Measurements from ENCODE around the gene P2RY6.

The P2RY6 gene

GRCh38 chr11:73310661-73311393 is 38.7 kb downstream of the P2RY6 start:
- H3K9me3 ChIP-seq (ENCODE audit: control insufficient read depth, insufficient read depth, low read length) = no peaks in the 10 kb centered on the region
- H3K27me3 ChIP-seq (ENCODE audit: control insufficient read depth, insufficient read depth, low read length) = no peaks in the 10 kb centered on the region; the same call in 1 of the 2 replicates
- no peak overlapping the region for H3K4me3 ChIP-seq (ENCODE audit: low read length)
- no CpG with 5 or more reads among the region's 22 CpGs for WGBS (ENCODE audit: insufficient coverage, insufficient read length)
- no peaks in the 10 kb centered on the region; the same call in 1 of the 2 replicates for H3K36me3 ChIP-seq (ENCODE audit: control insufficient read depth, insufficient read depth, low read length)
- H3K27ac ChIP-seq (ENCODE audit: low read length) = no peak overlapping the region
- no peaks in the 10 kb centered on the region; the same call in none of the 2 replicates for H3K4me1 ChIP-seq (ENCODE audit: control insufficient read depth, insufficient read depth, low read length)
- DNase-seq (ENCODE audit: low read depth, low spot score) = no peak

DNA sequence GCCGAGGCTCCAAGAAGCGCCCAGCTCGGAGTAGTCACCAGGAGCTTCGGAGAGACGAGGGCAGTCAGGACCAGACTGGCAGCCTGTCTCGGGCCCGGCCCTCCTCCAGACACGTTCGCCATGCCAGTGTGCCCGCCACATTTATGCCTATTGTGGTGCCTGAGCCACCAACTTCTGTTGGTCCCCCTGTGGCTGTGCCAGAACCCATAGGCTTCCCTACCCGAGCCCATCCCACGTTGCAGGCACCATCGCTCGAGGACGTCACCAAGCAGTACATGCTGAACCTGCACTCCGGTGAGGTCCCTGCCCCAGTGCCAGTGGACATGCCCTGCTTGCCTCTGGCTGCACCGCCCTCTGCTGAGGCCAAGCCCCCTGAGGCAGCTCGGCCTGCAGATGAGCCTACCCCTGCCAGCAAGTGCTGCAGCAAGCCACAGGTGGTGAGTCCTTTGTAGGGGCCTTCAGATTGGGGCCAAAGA is 39.3 kb downstream of the P2RY6 start:
- H3K27me3 ChIP-seq (ENCODE audit: control insufficient read depth, insufficient read depth, low read length) = no peaks in the 10 kb centered on the region; the same call in 1 of the 2 replicates
- no peak overlapping the region for H3K4me3 ChIP-seq (ENCODE audit: low read length)
- H3K27ac ChIP-seq (ENCODE audit: low read length) = no peak overlapping the region
- H3K9me3 ChIP-seq (ENCODE audit: control insufficient read depth, insufficient read depth, low read length) = no peaks in the 10 kb centered on the region
- no peaks in the 10 kb centered on the region; the same call in none of the 2 replicates for H3K4me1 ChIP-seq (ENCODE audit: control insufficient read depth, insufficient read depth, low read length)
- no peak for DNase-seq (ENCODE audit: low read depth, low spot score)
- WGBS (ENCODE audit: insufficient coverage, insufficient read length) = no CpG with 5 or more reads among the region's 18 CpGs
- no peaks in the 10 kb centered on the region; the same call in 1 of the 2 replicates for H3K36me3 ChIP-seq (ENCODE audit: control insufficient read depth, insufficient read depth, low read length)

DNA sequence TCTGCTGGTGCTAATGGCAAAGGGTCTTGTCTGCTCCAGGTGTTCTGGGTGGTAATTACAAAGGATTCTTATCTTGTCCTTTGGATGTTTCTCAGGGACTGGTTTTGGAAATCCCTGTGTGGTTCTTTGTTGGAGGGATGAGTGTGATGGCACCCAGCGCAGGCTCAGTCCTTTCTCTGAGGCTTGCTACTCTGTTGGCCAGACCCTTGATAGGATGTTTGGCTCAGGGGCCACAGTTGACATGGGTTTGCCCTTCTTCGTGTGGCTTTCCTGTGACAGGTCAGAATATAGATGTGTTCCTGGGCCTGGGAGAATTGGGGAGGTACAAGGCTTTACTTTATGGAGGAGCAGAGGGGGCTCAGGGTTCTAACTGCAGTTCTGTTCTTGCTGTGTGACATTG is 39.9 kb downstream of the P2RY6 start:
- no peaks in the 10 kb centered on the region for H3K27me3 ChIP-seq (ENCODE audit: control insufficient read depth, insufficient read depth, low read length)
- DNase-seq (ENCODE audit: low read depth, low spot score) = no peak
- H3K4me1 ChIP-seq (ENCODE audit: control insufficient read depth, insufficient read depth, low read length) = no peaks in the 10 kb centered on the region; the same call in none of the 2 replicates
- H3K27ac ChIP-seq (ENCODE audit: low read length) = no peak overlapping the region
- no peak overlapping the region for H3K4me3 ChIP-seq (ENCODE audit: low read length)
- no CpG with 5 or more reads among the region's 2 CpGs for WGBS (ENCODE audit: insufficient coverage, insufficient read length)
- H3K36me3 ChIP-seq (ENCODE audit: control insufficient read depth, insufficient read depth, low read length) = no peaks in the 10 kb centered on the region; the same call in 1 of the 2 replicates
- H3K9me3 ChIP-seq (ENCODE audit: control insufficient read depth, insufficient read depth, low read length) = no peaks in the 10 kb centered on the region

GRCh38 chr11:73312851-73313327 is 40.8 kb downstream of the P2RY6 start:
- Histone ChIP-seq H3K4me1 (ENCODE audit: control insufficient read depth, insufficient read depth, low read length) (no peaks in the 10 kb centered on the region; the same call in none of the 2 replicates), H3K9me3 (ENCODE audit: control insufficient read depth, insufficient read depth, low read length) (no peaks in the 10 kb centered on the region), H3K36me3 (ENCODE audit: control insufficient read depth, insufficient read depth, low read length) (no peaks in the 10 kb centered on the region; the same call in 1 of the 2 replicates), H3K27ac (ENCODE audit: low read length) (no peak overlapping the region), H3K27me3 (ENCODE audit: control insufficient read depth, insufficient read depth, low read length) (no peaks in the 10 kb centered on the region), H3K4me3 (ENCODE audit: low read length) (no peak overlapping the region)
- no CpG with 5 or more reads among the region's 6 CpGs for WGBS (ENCODE audit: insufficient coverage, insufficient read length)
- no peak for DNase-seq (ENCODE audit: low read depth, low spot score)

GRCh38 chr11:73313652-73314051 is 41.5 kb downstream of the P2RY6 start:
- Histone ChIP-seq H3K4me3 (ENCODE audit: low read length) (no peak overlapping the region), H3K9me3 (ENCODE audit: control insufficient read depth, insufficient read depth, low read length) (no peaks in the 10 kb centered on the region), H3K27me3 (ENCODE audit: control insufficient read depth, insufficient read depth, low read length) (no peaks in the 10 kb centered on the region), H3K36me3 (ENCODE audit: control insufficient read depth, insufficient read depth, low read length) (no peaks in the 10 kb centered on the region; the same call in 1 of the 2 replicates), H3K4me1 (ENCODE audit: control insufficient read depth, insufficient read depth, low read length) (no peaks in the 10 kb centered on the region; the same call in none of the 2 replicates), H3K27ac (ENCODE audit: low read length) (no peak overlapping the region)
- no peak for DNase-seq (ENCODE audit: low read depth, low spot score)
- WGBS (ENCODE audit: insufficient coverage, insufficient read length) = no CpG with 5 or more reads among the region's 1 CpG

DNA sequence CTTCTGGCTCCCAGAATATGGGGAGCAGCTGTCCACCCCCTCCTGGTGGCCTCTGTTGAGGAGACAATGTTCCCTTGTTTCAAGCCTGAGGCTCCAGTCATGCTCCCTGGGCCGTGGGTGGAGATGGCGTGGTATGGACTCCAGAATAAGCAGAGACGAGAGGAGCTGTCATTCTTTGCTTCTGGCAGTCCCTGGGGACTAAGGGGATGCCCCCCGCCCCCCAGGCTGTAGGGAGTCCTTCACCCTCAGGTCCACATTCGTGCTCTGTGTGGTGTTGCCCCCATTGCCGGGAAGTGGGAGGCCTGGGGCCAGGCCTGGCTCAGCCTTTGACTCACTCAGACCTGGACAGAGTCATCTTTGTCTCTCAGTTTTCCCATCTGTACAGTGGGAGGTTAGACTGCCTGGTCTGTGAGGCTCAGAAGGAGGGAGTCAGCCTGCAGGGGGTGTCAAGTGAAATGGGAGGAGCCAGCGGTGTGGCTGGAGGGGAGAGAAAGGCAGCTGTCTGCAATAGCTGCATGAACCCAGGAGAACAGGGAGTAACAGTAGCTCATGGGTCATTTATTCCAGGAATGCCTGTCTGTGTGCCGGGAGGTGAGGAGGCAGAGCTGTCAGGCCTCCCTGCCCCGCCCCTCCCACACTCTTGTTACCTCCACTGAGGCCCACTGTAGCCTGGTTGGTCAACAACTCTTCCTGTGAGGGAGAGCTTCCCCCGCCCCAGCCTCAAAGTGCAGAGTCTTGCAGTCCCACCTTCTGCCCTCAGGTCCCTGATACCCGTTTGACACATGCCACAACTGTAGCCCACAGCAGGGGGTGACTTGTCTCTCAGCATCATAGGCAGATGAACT is 42.2 kb downstream of the P2RY6 start:
- Histone ChIP-seq H3K4me3 (ENCODE audit: low read length) (no peak overlapping the region), H3K4me1 (ENCODE audit: control insufficient read depth, insufficient read depth, low read length) (no peaks in the 10 kb centered on the region; the same call in none of the 2 replicates), H3K27me3 (ENCODE audit: control insufficient read depth, insufficient read depth, low read length) (no peaks in the 10 kb centered on the region), H3K27ac (ENCODE audit: low read length) (no peak overlapping the region), H3K36me3 (ENCODE audit: control insufficient read depth, insufficient read depth, low read length) (no peaks in the 10 kb centered on the region; the same call in 1 of the 2 replicates), H3K9me3 (ENCODE audit: control insufficient read depth, insufficient read depth, low read length) (no peaks in the 10 kb centered on the region)
- no CpG with 5 or more reads among the region's 11 CpGs for WGBS (ENCODE audit: insufficient coverage, insufficient read length)
- DNase-seq (ENCODE audit: low read depth, low spot score) = no peak

GRCh38 chr11:73315293-73316020 is 43.3 kb downstream of the P2RY6 start:
- no CpG with 5 or more reads among the region's 9 CpGs for WGBS (ENCODE audit: insufficient coverage, insufficient read length)
- no peak overlapping the region for H3K4me3 ChIP-seq (ENCODE audit: low read length)

GRCh38 chr11:73316422-73316821 is 44.3 kb downstream of the P2RY6 start:
- Histone ChIP-seq H3K27me3 (ENCODE audit: control insufficient read depth, insufficient read depth, low read length) (no peaks in the 10 kb centered on the region), H3K9me3 (ENCODE audit: control insufficient read depth, insufficient read depth, low read length) (no peaks in the 10 kb centered on the region), H3K27ac (ENCODE audit: low read length) (no peak overlapping the region), H3K36me3 (ENCODE audit: control insufficient read depth, insufficient read depth, low read length) (no peaks in the 10 kb centered on the region), H3K4me1 (ENCODE audit: control insufficient read depth, insufficient read depth, low read length) (no peaks in the 10 kb centered on the region; the same call in 1 of the 2 replicates), H3K4me3 (ENCODE audit: low read length) (no peak overlapping the region)
- DNase-seq (ENCODE audit: low read depth, low spot score) = no peak
- no CpG with 5 or more reads among the region's 1 CpG for WGBS (ENCODE audit: insufficient coverage, insufficient read length)

More at GRCh38 chr11:73315293-73316020, 43.3 kb downstream of the P2RY6 start:
- H3K4me1 ChIP-seq (ENCODE audit: control insufficient read depth, insufficient read depth, low read length) = no peaks in the 10 kb centered on the region; the same call in none of the 2 replicates
- no peaks in the 10 kb centered on the region for H3K27me3 ChIP-seq (ENCODE audit: control insufficient read depth, insufficient read depth, low read length)
- DNase-seq (ENCODE audit: low read depth, low spot score) = no peak
- no peaks in the 10 kb centered on the region for H3K9me3 ChIP-seq (ENCODE audit: control insufficient read depth, insufficient read depth, low read length)
- no peaks in the 10 kb centered on the region; the same call in 1 of the 2 replicates for H3K36me3 ChIP-seq (ENCODE audit: control insufficient read depth, insufficient read depth, low read length)
- H3K27ac ChIP-seq (ENCODE audit: low read length) = no peak overlapping the region

DNA sequence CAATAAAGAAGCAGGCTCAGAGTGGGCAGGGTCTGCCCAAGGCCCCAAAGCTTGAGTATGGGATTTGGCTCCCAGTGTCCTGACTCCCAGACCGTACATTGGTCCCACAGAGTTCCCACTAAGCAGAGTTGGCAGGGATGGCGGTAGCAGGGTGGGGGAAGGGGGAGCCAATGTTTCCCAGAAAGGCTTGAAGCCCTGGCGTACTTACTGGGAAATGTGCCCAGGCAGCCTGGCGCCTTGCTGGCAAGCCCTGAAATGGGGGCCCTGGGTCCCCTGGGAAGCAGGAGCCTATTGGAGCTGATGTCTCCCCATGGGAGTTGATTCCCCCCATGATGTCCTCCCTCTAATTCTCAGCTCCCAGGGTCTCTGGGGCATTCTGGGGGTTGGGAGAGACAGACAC is 45.2 kb downstream of the P2RY6 start:
- Histone ChIP-seq H3K27me3 (ENCODE audit: control insufficient read depth, insufficient read depth, low read length) (no peaks in the 10 kb centered on the region), H3K36me3 (ENCODE audit: control insufficient read depth, insufficient read depth, low read length) (no peaks in the 10 kb centered on the region), H3K27ac (ENCODE audit: low read length) (no peak overlapping the region), H3K4me1 (ENCODE audit: control insufficient read depth, insufficient read depth, low read length) (peaks cover 2% of the 10 kb centered on the region), H3K4me3 (ENCODE audit: low read length) (no peak overlapping the region), H3K9me3 (ENCODE audit: control insufficient read depth, insufficient read depth, low read length) (no peaks in the 10 kb centered on the region)
- no CpG with 5 or more reads among the region's 4 CpGs for WGBS (ENCODE audit: insufficient coverage, insufficient read length)
- no peak for DNase-seq (ENCODE audit: low read depth, low spot score)

GRCh38 chr11:73317803-73318202 is 45.7 kb downstream of the P2RY6 start:
- H3K9me3 ChIP-seq (ENCODE audit: control insufficient read depth, insufficient read depth, low read length) = no peaks in the 10 kb centered on the region
- no peaks in the 10 kb centered on the region for H3K36me3 ChIP-seq (ENCODE audit: control insufficient read depth, insufficient read depth, low read length)
- WGBS (ENCODE audit: insufficient coverage, insufficient read length) = no CpG with 5 or more reads among the region's 3 CpGs
- no peak overlapping the region for H3K27ac ChIP-seq (ENCODE audit: low read length)
- peaks cover 2% of the 10 kb centered on the region for H3K4me1 ChIP-seq (ENCODE audit: control insufficient read depth, insufficient read depth, low read length)
- DNase-seq (ENCODE audit: low read depth, low spot score) = no peak
- no peaks in the 10 kb centered on the region for H3K27me3 ChIP-seq (ENCODE audit: control insufficient read depth, insufficient read depth, low read length)
- H3K4me3 ChIP-seq (ENCODE audit: low read length) = no peak overlapping the region

All from iPS DF 6.9 (cell line).